Panc1 (cell line): ENCODE data around the gene R3HDM2. TPM values are rescaled to one million over a fixed set of nuclear protein-coding genes. Genes with fewer than 3 reads are reported as not detected.

Experiments
- ATAC-seq: fragments of 200-7000 bp; cut with Tn5 transposase; 2 replicates; pipeline ENCODE4 v1.9.1; 2020; ENCODE audit warnings: mild to moderate bottlenecking, moderate library complexity
- BruUV-seq: library from RNA; stranded (reverse); fragments of 400-500 nt; replicated peaks from 2 replicates; lab custom pipeline; 2021; lab: Mats Ljungman, UMichigan
- CTCF ChIA-PET: fragments of 300-600 bp; sonication (Branson Sonifier 250); formaldehyde crosslinking; loops from one replicate; lab custom pipeline; 2022; ENCODE audit warnings: antibody characterized with exemption; lab: Charles Lee
- POLR2A ChIA-PET: fragments of 300-600 bp; sonication (Branson Sonifier 250); formaldehyde crosslinking; loops from one replicate; lab custom pipeline; 2022; ENCODE audit warnings: antibody characterized with exemption; lab: Charles Lee
- DNase-seq: peaks from one replicate; pipeline ENCODE4 v3.0.0-alpha.2; 2010; ENCODE audit warnings: low read depth, low spot score
- H3K27ac ChIP-seq: 2 replicates; pipeline ENCODE4 v1.5.1; 2011; ENCODE audit warnings: mild to moderate bottlenecking, low read length, inconsistent platforms
- H3K27me3 ChIP-seq: fragments of 200-500 bp; sonication (Bioruptor generic); 2 replicates; pipeline ENCODE4 v1.6.0; 2014; ENCODE audit warnings: low read length, inconsistent platforms; ENCODE audit not compliant: control insufficient read depth, insufficient read depth
- H3K36me3 ChIP-seq: fragments of 200-500 bp; sonication (Bioruptor generic); 2 replicates; pipeline ENCODE4 v1.5.1; 2014; ENCODE audit warnings: inconsistent platforms, mild to moderate bottlenecking, low read length, moderate library complexity; ENCODE audit not compliant: control insufficient read depth, insufficient read depth
- H3K4me1 ChIP-seq: 2 replicates; pipeline ENCODE4 v1.5.1; 2011; ENCODE audit warnings: inconsistent platforms, mild to moderate bottlenecking, low read length, moderate library complexity; ENCODE audit not compliant: control insufficient read depth, insufficient read depth
- H3K4me3 ChIP-seq, 2 experiments: 2 replicates each; pipeline ENCODE4 v1.5.1; 2011 to 2012; ENCODE audit warnings: low read depth in 2 of 2, low read length in 2 of 2, mild to moderate bottlenecking in 2 of 2, inconsistent platforms in 1 of 2, moderate library complexity in 1 of 2
- H3K9me3 ChIP-seq: fragments of 200-500 bp; sonication (Bioruptor generic); 2 replicates; pipeline ENCODE4 v1.5.1; 2014; ENCODE audit warnings: low read depth, mild to moderate bottlenecking, inconsistent platforms, low read length, moderate library complexity; ENCODE audit not compliant: control insufficient read depth, insufficient read depth
- POLR2AphosphoS5 ChIP-seq: IDR thresholded peaks from 2 replicates; pipeline ENCODE4 v1.6.1; 2012; ENCODE audit warnings: mild to moderate bottlenecking, low read depth, low read length, moderate library complexity
- SIN3A ChIP-seq: IDR thresholded peaks from 2 replicates; pipeline ENCODE4 v1.6.1; 2012; ENCODE audit warnings: low read depth, mild to moderate bottlenecking, low read length, moderate library complexity, borderline replicate concordance; ENCODE audit not compliant: insufficient read depth
- TCF7L2 ChIP-seq: IDR thresholded peaks from 2 replicates; pipeline ENCODE4 v1.6.1; 2011; ENCODE audit warnings: mild to moderate bottlenecking, low read depth, low read length, inconsistent platforms
- in situ Hi-C: cut with HindIII; loops from 2 replicates; pipeline ENCODE4 v1.10.0; 2016; ENCODE audit warnings: low sequenced_read_pairs, low pct_unique_long_range_greater_than_20kb
- intact Hi-C: fragments of 100-400 bp; cut with micrococcal nuclease; formaldehyde crosslinking; loops from one replicate; pipeline ENCODE4 v1.10.0; 2022; ENCODE audit not compliant: unreplicated experiment
- total RNA-seq: library from RNA; stranded (reverse); gene quantifications from one replicate; pipeline ENCODE4 v1.2.1, GENCODE V29; 2021; ENCODE audit not compliant: unreplicated experiment
- TF ChIP-seq, protein P1 (sequence below): fragments of 450-650 bp; IDR thresholded peaks from 2 replicates; pipeline ENCODE4 v1.5.1; 2017; ENCODE audit warnings: mild to moderate bottlenecking
- TF ChIP-seq, protein P2 (sequence below), 2 experiments: IDR thresholded peaks; 2 replicates each; pipeline ENCODE4 v1.6.1; 2011 to 2012; ENCODE audit warnings: low read depth in 2 of 2, control low read depth in 1 of 2, low read length in 1 of 2, mild to moderate bottlenecking in 1 of 2, moderate library complexity in 1 of 2; ENCODE audit not compliant: insufficient read depth in 1 of 2

Gene R3HDM2
- total RNA-seq, 1 experiment from 2014 or later, result 56.5 TPM

DNA sequence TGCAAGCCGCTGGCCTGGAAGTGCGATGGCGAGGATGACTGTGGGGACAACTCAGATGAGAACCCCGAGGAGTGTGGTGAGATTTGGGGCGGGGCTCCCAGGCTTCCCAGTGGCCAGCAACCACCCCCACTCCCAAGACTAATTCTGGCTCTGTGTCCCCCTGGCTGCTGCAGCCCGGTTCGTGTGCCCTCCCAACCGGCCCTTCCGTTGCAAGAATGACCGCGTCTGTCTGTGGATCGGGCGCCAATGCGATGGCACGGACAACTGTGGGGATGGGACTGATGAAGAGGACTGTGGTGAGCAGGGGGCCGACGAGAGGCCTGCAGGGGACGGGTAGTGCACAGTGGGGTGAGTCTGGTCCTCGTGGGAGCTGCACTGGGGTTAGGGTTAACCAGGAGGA, 226.4 kb downstream of the R3HDM2 start:
- no peaks in the 10 kb centered on the region for H3K27me3 ChIP-seq
- H3K4me1 ChIP-seq, result no peaks in the 10 kb centered on the region
- BruUV-seq, result no TSS peak
- in situ Hi-C loops (no loop called here), intact Hi-C loops (no loop called here)
- no peak overlapping the region for H3K4me3 ChIP-seq
- H3K36me3 ChIP-seq, result no peaks in the 10 kb centered on the region
- ChIA-PET POLR2A (no interaction called here), CTCF (no interaction called here)
- TF ChIP-seq TCF7L2 (no peak), SIN3A (no peak), POLR2AphosphoS5 (no peak)
- TF ChIP-seq, protein P1, sequence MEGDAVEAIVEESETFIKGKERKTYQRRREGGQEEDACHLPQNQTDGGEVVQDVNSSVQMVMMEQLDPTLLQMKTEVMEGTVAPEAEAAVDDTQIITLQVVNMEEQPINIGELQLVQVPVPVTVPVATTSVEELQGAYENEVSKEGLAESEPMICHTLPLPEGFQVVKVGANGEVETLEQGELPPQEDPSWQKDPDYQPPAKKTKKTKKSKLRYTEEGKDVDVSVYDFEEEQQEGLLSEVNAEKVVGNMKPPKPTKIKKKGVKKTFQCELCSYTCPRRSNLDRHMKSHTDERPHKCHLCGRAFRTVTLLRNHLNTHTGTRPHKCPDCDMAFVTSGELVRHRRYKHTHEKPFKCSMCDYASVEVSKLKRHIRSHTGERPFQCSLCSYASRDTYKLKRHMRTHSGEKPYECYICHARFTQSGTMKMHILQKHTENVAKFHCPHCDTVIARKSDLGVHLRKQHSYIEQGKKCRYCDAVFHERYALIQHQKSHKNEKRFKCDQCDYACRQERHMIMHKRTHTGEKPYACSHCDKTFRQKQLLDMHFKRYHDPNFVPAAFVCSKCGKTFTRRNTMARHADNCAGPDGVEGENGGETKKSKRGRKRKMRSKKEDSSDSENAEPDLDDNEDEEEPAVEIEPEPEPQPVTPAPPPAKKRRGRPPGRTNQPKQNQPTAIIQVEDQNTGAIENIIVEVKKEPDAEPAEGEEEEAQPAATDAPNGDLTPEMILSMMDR, result no peak
- TF ChIP-seq, protein P2, sequence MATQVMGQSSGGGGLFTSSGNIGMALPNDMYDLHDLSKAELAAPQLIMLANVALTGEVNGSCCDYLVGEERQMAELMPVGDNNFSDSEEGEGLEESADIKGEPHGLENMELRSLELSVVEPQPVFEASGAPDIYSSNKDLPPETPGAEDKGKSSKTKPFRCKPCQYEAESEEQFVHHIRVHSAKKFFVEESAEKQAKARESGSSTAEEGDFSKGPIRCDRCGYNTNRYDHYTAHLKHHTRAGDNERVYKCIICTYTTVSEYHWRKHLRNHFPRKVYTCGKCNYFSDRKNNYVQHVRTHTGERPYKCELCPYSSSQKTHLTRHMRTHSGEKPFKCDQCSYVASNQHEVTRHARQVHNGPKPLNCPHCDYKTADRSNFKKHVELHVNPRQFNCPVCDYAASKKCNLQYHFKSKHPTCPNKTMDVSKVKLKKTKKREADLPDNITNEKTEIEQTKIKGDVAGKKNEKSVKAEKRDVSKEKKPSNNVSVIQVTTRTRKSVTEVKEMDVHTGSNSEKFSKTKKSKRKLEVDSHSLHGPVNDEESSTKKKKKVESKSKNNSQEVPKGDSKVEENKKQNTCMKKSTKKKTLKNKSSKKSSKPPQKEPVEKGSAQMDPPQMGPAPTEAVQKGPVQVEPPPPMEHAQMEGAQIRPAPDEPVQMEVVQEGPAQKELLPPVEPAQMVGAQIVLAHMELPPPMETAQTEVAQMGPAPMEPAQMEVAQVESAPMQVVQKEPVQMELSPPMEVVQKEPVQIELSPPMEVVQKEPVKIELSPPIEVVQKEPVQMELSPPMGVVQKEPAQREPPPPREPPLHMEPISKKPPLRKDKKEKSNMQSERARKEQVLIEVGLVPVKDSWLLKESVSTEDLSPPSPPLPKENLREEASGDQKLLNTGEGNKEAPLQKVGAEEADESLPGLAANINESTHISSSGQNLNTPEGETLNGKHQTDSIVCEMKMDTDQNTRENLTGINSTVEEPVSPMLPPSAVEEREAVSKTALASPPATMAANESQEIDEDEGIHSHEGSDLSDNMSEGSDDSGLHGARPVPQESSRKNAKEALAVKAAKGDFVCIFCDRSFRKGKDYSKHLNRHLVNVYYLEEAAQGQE (IDR thresholded peaks at IDR 0.05; ENCODE audit: insufficient read depth in 1 of 2, low read depth in 2 of 2, low read length in 1 of 2), result no peak
- ATAC-seq (no peak), DNase-seq (no peak)
- no peak overlapping the region for H3K27ac ChIP-seq
- H3K9me3 ChIP-seq, result no peaks in the 10 kb centered on the region

DNA sequence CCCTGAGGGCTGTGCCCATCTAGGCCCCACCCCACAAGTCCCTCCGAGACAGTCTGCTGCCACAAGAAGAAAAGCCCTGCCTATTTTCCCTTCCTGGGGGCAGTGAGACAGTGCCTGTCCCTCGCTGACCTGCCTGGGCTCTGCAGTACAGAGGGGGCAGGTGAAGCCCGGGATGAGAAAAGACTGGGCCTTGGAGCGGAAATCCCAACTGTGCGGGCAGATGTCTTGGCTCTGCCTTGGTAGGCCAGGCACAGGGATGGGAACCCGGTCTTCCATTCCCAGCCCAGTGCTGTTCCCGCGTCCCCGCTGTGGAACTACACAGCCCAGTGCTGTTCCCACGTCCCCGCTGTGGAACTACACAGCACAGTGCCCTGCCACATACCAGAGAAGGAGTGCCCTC, 227.1 kb downstream of the R3HDM2 start:
- Histone ChIP-seq H3K9me3 (no peaks in the 10 kb centered on the region), H3K4me1 (no peaks in the 10 kb centered on the region), H3K27ac (no peak overlapping the region), H3K27me3 (no peaks in the 10 kb centered on the region), H3K36me3 (no peaks in the 10 kb centered on the region), H3K4me3 (no peak overlapping the region)
- intact Hi-C loops (no loop called here), in situ Hi-C loops (no loop called here)
- ChIA-PET POLR2A (no interaction called here), CTCF (no interaction called here)
- ATAC-seq (no peak), DNase-seq (no peak)
- BruUV-seq, result no TSS peak
- TF ChIP-seq POLR2AphosphoS5, result no peak
- TF ChIP-seq, protein P2 (IDR thresholded peaks at IDR 0.05; ENCODE audit: insufficient read depth in 1 of 2, low read depth in 2 of 2, low read length in 1 of 2), result no peak
- no peak for TF ChIP-seq SIN3A
- TF ChIP-seq TCF7L2, result no peak

Other genes with a start within 250 kb of the R3HDM2 start
- 2.1 TPM for gene NXPH4, start 214.2 kb downstream of the R3HDM2 start, total RNA-seq
- gene SHMT2, start 201.3 kb downstream of the R3HDM2 start, total RNA-seq, result 67.1 TPM
- 0.87 TPM for gene STAC3, start 179.9 kb downstream of the R3HDM2 start, total RNA-seq
- not detected for gene INHBC, start 3.7 kb upstream of the R3HDM2 start, total RNA-seq
- 0.59 TPM for gene INHBE, start 24.3 kb upstream of the R3HDM2 start, total RNA-seq
- 6.5 TPM for gene GLI1, start 28.7 kb upstream of the R3HDM2 start, total RNA-seq
- gene ARHGAP9, start 48.8 kb upstream of the R3HDM2 start, total RNA-seq, result 0.92 TPM
- gene MARS1, start 57.0 kb upstream of the R3HDM2 start, total RNA-seq, result 291 TPM
- gene DDIT3, start 89.5 kb upstream of the R3HDM2 start, total RNA-seq, result 47.2 TPM
- gene MBD6, start 91.8 kb upstream of the R3HDM2 start, total RNA-seq, result 115 TPM
- 97.6 TPM for gene DCTN2, start 116.1 kb upstream of the R3HDM2 start, total RNA-seq
- 3.0 TPM for gene KIF5A, start 119.0 kb upstream of the R3HDM2 start, total RNA-seq
- gene PIP4K2C, start 160.1 kb upstream of the R3HDM2 start, total RNA-seq, result 62.6 TPM
- 37.8 TPM for gene DTX3, start 173.8 kb upstream of the R3HDM2 start, total RNA-seq
- gene ARHGEF25, start 180.4 kb upstream of the R3HDM2 start, total RNA-seq, result 10.5 TPM
- 48.6 TPM for gene B4GALNT1, start 202.2 kb upstream of the R3HDM2 start, total RNA-seq